NCI-H146 (cell line): ENCODE data around the gene TTL.
"Not testable (repeated sequence)": the region's sequence is repeated elsewhere in the genome, so short reads cannot be mapped to it uniquely, and the experiment has no call there.

Experiments
- DNase-seq: peaks from one replicate; lab custom pipeline; 2025; lab: John Stamatoyannopoulos, UW

The TTL gene

DNA sequence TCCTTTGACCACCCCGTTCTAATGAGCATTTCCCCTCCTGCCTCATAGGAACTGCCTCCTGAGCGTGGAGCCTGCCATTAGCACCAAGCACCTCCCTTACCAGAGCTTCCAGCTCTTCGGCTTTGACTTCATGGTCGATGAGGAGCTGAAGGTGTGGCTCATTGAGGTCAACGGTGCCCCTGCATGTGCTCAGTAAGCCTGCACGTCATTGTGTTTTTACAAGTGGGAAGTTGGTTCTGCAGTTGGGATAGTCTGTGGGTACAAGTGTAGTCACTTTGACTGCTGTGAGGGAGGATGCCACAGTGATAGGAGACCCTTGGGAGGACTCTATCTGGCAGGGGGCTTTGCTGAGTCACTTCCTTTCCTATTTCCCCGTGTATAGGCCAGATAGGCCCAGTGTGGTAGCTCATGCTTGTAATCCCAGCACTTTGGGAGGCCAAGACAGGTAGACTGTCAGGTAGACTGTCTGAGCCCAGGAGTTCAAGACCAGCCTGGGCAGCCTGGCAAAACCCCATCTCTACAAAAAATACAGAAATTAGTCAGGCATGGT is 38.4 kb downstream of the TTL start:
- no peak for DNase-seq

DNA sequence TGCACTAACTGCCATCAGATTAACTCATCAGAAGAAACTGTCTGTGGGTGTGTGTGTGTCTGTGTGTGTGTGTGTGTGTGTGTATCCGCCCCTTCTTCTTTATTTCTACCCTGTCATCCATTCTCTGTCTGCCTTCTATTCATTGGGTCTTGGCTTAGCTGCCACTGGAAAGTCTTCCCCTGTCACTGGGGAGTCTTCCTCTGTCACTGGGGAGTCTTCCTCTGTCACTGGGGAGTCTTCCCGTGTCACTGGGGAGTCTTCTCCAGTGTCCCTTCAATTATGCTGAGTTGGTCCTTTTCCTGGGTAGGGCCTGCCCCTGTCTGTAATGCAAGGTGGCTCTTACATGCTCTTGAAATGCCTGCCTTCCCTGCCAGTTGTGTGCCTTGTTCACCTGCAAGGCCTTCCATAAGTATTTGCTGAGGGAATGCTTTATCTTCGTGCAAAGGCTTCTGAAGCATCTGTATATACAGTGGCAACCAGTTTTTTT is 41.4 kb downstream of the TTL start:
- DNase-seq: no peak

DNA sequence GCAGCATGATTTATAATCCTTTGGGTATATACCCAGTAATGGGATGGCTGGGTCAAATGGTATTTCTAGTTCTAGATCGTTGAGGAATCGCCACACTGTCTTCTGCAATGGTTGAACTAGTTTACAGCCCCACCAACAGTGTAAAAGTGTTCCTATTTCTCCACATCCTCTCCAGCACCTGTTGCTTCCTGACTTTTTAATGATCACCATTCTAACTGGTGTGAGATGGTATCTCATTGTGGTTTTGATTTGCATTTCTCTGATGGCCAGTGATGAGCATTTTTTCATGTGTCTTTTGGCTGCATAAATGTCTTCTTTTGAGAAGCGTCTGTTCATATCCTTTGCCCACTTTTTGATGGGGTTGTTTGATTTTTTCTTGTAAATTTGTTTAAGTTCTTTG is 42.3 kb downstream of the TTL start:
- not testable (repeated sequence) for DNase-seq

DNA sequence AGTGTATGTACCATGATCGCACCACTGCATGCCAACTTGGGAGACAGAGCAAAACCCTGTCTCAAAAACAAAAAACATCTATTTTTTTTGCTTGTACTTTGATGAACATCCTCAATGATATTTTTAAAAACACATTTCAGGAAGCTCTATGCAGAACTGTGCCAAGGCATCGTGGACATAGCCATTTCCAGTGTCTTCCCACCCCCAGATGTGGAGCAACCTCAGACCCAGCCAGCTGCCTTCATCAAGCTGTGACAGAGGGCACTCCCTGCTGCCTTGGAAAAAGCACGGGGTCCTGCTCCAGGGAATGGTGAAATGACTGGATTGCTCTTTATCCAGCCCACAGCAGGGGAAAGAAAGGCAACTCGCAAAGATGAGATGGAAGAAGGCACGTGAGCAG is 46.6 kb downstream of the TTL start:
- DNase-seq: no peak

DNA sequence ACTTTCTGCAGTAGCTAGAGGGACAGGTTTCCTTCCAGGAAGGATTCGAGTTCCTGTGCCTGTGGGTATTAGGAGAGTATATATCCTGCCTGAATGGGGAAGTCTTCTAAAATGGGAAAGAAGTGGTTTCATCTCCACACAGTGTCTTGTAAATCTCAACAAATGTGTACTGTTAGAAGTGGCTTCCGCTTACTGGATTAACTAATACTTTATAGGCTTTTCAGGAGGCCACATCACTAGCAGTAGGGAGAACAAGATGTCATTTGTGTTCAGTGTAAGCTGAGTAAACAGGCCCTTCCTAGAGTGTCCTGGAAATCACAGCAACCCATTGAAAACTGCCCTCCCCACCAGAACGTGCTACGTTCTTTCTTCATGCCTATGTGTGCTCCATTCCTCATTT is 47.8 kb downstream of the TTL start:
- no peak for DNase-seq

DNA sequence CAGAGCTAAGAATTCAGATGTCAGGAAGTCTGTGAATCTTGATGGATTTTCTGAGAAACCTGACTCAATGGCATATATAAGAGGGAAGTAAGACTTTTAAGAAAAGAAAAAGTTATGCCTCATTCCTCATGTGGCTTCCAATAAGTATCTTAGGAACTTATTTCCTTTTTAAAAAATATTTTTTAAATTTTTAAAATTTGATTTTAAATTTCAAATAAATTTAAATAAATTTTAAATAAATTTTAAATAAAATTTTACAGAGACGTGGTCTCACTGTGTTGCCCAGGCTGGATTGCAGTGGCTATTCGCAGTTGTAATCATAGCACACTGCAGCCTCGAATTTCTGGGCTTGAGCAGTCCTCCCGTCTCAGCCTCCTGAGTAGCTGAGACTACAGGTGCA is 48.8 kb downstream of the TTL start:
- DNase-seq: no peak

DNA sequence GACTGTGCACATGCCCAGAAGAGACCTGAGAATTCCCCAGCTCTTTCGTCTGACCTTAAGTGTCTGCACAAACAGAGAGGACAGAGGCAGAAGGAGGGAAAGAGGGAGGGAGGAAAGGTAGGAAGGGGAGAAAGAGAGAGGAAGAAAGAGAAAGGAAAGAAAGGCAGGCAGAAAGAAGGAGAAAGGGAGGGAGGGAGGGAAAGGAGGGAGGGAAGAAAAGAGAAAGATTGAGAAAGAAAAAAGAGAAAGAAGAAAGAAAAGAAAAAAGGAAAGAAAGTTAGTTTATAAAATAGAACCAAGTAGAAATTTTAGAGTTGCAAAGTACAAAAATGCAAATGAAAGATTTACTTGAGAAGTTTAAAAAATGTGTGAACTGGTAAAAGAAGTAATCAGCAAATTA is 52.9 kb downstream of the TTL start:
- no peak for DNase-seq

DNA sequence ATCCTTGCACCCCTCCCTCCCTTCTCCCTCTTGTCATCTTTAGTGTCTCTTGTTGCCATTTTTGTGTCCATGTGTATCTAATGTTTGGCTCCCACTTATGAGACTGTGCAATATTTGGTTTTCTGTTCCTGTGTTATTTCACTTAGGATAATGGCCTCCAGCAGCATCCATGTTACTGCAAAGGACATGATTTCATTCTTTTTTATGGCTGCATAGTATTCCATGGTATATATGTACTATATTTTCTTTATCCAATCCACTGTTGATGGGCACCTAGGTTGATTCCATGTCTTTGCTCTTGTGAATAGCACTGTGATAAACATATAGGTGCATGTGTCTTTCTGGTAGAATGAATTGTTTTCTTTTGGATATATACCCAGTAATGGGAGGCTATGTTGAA is 54.7 kb downstream of the TTL start:
- DNase-seq: not testable (repeated sequence)

DNA sequence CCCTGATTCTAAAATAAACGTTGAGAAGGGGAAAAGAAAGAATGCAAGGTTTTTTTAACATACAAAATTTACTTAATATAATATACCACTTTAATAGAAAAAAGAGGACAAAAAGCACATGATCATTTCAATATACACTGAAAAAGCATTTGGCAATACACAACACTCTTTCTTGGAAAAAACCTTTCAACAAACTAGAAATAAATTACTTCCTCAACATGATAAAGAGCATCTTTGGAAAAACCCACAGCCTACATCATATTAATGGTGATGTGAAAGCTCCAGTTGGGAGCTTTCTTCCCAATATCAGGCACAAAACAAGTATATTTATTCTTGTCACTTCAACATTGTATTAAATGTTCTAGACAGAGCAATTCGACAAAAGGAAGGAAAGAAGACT is 57.4 kb downstream of the TTL start:
- DNase-seq: no peak

DNA sequence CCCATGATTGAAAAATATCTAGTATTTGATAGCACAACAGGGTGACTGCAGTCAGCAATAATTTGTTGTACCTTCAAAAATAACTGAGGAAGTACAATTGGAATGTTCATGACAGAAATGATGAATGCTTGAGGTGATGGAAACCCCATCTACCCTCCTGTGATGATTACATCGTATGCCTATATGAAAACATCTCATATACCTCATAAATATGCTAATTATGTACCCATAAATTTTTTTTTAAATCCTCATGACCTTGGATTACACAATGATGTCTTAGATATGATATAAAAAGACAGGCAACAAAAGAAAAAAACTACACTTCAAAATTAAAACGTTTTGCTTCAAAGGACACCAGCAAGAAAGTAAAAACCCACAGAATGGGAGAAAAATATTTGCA is 59.0 kb downstream of the TTL start:
- DNase-seq: no peak

DNA sequence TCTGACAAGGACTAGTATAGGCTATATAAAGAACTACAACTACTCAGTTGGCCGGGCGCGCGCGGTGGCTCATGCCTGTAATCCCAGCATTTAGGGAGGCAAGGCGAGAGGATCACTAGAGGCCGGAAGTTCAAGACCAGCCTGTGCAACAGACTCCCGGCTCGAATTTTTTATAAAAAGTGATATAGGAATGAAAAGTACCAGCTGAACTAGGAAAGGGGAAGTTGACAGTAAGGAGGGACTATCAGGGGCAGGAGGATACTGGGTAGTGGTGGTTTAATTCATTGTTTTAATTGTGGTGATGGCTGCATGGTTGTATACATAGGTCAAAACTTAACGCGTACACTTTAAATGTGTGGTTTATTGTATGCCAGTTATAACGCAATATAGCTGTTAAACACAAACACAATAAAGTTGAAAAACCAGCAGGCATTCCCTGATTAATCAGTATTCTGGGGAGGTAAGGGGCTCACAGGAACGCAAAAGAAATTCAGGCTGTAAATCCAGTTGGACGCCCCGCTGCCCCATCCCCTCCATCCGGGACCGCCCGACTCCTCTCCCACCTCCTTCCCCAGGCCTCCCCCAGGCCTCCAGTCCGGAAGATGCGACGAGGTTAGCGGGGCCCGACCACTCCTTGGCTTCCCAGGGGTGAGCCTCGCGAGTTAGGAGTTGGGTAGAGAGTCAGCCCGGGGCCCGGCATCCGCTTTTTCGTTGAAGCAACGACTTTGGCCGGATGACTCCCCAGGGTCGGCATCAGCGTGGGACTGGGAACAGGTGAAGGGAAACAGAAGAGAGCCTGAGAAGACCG is 59.6 kb downstream of the TTL start:
- peak; percentile 93 for DNase-seq

DNA sequence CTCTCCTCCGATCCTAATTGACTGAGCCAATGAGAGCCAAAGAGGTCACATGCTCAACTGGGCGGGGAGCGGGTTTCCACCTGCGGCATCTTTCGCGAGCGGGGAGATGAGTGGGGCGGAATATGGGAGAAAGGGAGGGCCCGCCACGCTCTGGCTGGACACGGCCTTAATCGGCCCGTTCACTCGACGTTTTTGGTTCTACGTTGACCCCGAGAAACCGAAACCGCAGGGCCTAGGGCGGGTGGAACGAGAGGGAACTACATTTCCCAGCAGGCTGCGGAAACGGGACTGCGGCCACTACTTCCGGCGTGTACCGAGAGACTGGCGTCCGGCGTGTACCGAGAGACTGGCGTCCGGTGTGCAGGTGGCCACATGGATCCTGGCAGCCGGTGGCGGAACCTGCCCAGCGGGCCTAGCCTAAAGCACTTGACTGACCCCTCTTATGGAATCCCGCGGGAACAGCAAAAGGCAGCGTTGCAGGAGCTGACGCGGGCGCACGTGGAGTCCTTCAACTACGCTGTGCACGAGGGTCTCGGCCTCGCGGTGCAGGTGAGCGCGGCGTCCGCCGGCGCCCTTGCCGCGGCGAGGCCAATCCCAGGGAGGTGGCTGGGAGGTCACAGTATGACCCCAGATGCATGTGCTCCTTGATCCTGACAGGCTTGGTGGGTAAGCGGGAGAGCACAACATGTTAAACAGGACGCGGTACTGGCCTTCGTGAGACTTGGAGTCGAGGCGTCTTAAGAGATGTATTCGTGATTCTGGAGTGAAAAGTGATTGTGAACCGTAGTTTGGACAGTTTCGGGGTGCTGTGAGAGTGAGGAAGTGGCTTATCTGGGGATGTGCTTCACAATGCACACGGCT is 60.4 kb downstream of the TTL start, which contains the start of gene POLR1B:
POLR1B (plus strand) TSS at position 343 of the 861 bp plus-strand sequence; CDS start at position 373, 30 bp downstream.
- DNase-seq: peak; percentile 93

DNA sequence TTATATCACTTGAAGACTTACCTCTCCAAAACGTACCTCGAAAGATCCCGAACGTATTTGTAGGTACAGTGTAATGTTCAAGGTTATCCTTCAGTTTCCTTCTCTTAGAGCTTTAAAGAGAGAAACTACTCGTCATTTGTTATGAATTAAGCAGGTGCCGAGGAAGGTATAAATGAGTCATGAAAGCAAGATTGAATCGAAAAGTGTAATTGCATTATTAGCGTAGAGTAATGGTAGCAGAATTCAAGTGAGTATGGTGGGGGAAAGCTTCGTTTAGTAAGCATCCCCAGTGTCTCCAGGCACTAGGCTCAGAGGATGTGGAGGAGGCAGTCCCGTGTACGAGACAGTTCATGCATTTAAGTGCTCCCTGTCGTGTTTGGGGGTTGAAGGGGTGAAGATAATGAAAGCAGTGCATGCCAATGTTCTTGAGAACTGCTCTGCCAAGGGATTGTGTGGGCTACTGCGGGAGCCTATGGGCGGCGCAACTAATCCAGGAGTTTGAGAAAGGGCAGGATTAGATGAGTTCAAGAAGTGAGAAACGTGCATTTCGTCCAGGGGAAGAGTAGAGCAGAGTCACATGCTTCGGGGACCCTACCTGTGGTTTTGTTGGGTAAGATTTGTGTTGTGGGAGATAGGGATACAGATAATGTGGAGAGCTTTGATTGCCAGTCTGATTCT is 61.2 kb downstream of the TTL start:
- peak; percentile 18 for DNase-seq

DNA sequence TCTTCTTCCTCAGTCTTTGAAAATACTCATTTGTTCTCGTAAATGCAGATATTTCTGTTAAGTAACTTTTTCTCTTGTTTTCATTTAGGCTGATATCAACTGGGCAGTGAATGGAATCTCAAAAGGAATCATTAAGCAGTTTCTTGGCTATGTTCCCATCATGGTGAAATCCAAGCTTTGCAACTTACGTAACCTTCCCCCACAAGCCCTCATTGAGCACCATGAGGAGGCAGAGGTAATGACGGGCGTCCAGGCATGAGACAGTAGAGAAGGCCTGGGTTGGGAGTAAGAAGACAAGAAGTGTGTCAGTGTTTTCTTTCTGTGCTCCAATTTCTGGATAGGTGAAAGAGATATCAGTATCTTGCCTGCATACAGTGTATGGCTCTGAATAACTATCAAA is 65.4 kb downstream of the TTL start:
- no peak for DNase-seq

DNA sequence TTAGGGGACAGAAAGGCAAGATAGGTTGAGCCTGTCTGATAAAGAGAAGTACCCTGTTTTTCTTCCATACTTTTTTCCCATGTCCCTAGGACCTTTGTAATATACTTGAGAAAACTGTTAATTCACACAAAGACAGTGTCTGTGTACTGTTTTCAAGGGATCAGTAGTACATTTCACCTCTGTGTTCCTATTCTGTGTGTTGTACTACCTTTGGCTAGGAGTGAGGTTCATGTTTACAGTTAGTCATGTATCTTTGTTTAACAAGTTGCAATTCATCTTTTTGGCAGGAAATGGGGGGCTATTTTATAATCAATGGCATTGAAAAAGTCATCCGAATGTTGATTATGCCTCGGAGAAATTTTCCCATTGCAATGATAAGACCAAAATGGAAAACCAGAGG is 67.0 kb downstream of the TTL start:
- no peak for DNase-seq

DNA sequence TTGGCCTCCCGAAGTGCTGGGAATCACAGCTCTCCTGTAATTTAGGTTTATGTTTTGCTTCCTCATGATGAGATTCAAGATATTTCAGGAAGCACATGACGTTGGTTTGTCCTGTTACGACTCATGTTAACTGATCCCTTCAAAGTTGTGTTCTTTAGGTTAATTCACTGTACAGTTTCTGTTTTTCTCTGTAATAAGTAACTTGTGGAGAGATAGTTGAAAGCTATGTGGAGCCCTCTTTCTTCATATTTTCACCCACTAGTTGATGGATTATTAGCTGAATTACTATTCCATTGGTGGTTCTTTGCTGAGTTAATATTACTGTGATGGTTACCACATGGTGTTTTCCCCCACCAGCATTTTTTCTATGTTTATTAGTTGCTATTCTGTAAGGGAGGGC is 84.1 kb downstream of the TTL start:
- no peak for DNase-seq

DNA sequence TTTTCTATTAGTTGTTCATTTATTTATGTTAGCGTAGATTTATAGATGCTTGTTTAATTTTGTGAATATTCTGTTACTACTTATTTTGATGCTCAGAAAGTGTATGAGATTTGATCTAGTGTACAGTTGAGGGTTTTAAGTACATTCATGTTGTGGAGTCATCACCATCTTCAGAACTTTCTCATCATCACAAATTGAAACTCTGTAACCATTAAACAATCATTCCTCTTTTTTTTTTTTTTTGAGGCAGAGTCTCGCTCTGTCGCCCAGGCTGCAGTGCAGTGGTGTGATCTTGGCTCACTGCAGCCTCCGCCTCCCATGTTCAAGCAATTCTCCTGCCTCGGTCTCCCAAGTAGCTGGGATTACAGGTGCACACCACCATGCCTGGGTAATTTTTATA is 84.6 kb downstream of the TTL start:
- DNase-seq: not testable (repeated sequence)

DNA sequence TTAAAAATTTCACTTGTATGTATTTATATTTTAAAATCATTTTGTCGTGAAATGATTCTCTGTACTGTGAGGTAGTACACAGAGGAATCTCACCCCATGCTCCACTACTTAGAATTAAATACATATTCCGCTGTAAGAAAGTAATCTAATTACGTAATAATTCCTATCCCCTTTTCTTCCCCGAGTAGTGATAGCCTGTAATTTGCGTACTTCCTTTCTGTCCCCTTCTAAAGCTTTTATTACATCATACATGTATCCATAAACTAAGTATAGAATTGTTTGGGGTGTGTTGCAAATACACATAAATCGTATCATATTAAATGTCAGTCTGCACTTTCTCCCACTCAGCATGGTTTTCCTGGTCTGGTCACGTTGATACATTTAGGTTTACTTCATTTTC is 90.0 kb downstream of the TTL start:
- no peak for DNase-seq

DNA sequence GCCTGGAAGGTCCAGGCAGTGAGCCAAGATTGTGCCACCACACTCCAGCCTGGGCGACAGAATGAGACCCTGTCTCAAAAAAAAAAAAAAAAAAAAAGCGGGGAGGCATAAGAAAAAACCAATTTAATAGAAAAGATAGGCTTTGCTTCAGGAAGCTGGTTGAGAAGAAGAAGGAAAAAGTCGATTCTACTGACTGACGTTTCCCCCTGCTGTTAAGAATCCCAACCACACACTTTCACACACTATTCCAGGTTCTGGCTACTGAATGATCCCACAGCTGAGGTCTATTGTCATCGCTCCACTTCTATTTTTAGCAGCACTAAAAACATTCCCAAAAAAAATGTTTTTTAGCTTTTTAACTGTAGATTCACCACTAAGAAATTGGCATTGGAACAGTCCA is 95.8 kb downstream of the TTL start:
- DNase-seq: no peak

DNA sequence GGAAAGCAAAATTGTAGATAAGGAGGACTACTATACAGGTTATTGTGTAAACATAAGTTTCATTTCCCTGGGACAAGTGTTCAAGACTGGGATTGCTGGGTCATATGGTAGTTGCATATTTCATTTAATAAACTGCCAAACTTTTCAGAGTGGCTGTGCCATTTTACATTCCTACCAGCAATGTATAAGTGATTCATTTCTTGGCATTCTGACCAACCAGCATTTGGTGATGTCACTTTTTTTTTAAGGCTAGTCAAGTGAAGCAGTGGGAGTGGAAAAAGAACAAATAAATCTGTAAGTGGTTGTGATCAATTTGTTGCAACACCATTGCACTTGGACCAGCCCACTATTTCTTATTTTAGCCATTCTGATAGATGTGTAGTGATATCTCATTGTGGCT is 97.3 kb downstream of the TTL start:
- DNase-seq: no peak

DNA sequence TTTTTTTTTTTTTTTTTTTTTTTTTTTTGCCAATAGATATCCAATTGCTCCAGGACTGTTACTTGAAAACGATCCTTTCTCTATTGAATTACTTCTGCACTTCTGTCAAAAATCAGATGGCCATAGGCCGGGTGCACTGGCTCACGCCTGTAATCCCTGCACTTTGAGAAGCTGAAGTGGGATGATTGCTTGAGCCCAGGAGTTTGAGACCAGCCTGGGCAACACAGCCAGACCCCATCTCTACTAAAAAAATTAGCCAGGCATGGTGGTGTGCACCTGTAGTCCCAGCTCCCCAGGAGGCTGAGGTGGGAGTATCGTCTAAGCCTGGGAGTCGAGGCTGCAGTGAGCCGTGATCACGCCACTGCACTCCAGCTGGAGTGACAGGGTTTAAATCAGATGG is 98.1 kb downstream of the TTL start:
- DNase-seq: no peak

DNA sequence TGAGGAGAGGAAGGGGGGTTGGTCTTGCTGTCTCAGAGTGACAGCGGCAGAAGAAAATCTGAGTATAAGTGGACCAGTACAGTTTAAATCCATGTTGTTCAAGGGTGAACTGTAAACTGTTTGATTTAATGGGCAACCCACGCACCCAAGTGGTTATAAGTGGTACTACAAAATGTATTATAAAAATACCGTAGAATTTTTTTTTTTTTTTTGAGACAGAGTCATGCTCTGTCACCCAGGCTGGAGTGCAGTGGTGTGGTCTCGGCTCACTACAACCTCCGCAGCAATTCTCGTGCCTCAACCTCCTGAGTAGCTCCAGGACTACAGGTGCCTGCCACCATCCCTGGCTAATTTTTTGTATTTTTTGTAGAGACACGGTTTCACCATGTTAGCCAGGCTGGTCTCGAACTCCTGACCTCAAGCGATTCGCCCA is 100.4 kb downstream of the TTL start:
- DNase-seq: peak; percentile 70
